Spleen (tissue), 7 donors: ENCODE data around the gene JMY.

Experiments
- POLR2A ChIP-seq, 3 donors: fragments of 450-650 bp; IDR thresholded peaks; one replicate each; pipeline ENCODE4 v1.5.1; 2017; ENCODE audit warnings: antibody characterized with exemption in 3 of 3, mild to moderate bottlenecking in 1 of 3
- POLR2AphosphoS5 ChIP-seq, 3 donors: sonication (generic); formaldehyde crosslinking; IDR thresholded peaks; one replicate each; pipeline ENCODE4 v1.5.1; 2017; ENCODE audit warnings: antibody characterized with exemption in 3 of 3
- TF ChIP-seq, protein P1 (sequence below), 11 experiments: fragments of 200-600 bp in 7 of 11; fragments of 450-650 bp in 4 of 11; sonication (generic) in 4 of 11; IDR thresholded peaks in 8 of 11; conservative IDR thresholded peaks in 3 of 11; 1 replicate in 7 of 11; 2 replicates in 4 of 11; pipeline versions ENCODE4 v1.4.0 to v1.8.0; 2016 to 2021; ENCODE audit warnings: antibody characterized with exemption in 11 of 11, inconsistent platforms in 4 of 11, mild to moderate bottlenecking in 1 of 11
- donor health status: DM: no; HTN: no; CAD: no; lungs with moderate emphysema.
- donor health status: DM: no; HTN: no; CAD: no.
- donor health status: DM: no; HTN: no; CAD: no.

GRCh38 chr5:79357398-79357797 lies 121.5 kb downstream of the JMY start:
- TF ChIP-seq POLR2A (IDR thresholded peaks at IDR 0.05) (no peak), POLR2AphosphoS5 (IDR thresholded peaks at IDR 0.05) (no peak)
- TF ChIP-seq, protein P1, sequence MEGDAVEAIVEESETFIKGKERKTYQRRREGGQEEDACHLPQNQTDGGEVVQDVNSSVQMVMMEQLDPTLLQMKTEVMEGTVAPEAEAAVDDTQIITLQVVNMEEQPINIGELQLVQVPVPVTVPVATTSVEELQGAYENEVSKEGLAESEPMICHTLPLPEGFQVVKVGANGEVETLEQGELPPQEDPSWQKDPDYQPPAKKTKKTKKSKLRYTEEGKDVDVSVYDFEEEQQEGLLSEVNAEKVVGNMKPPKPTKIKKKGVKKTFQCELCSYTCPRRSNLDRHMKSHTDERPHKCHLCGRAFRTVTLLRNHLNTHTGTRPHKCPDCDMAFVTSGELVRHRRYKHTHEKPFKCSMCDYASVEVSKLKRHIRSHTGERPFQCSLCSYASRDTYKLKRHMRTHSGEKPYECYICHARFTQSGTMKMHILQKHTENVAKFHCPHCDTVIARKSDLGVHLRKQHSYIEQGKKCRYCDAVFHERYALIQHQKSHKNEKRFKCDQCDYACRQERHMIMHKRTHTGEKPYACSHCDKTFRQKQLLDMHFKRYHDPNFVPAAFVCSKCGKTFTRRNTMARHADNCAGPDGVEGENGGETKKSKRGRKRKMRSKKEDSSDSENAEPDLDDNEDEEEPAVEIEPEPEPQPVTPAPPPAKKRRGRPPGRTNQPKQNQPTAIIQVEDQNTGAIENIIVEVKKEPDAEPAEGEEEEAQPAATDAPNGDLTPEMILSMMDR (IDR thresholded peaks at IDR 0.05 in 8 of 11, conservative IDR thresholded peaks at IDR 0.05 in 3 of 11): no peak
